Mucosa of rectum (tissue), 2 donors: Measurements from ENCODE around the gene LYPD1.
A peak's percentile ranks its signal among the peaks of the same experiment; 100 is the strongest.
"Not testable (repeated sequence)": the region's sequence is repeated elsewhere in the genome, so short reads cannot be mapped to it uniquely, and the experiment has no call there.

Experiments used
- H3K27ac ChIP-seq, 2 donors: one replicate each; pipeline ENCODE4 v1.7.0; 2013; ENCODE audit warnings: inconsistent platforms in 2 of 2, low read depth in 2 of 2, low read length in 2 of 2
- H3K27me3 ChIP-seq, 2 donors: one replicate each; pipeline ENCODE4 v1.7.0; 2013; ENCODE audit warnings: low read length in 2 of 2; ENCODE audit not compliant: control insufficient read depth in 2 of 2, insufficient read depth in 2 of 2
- H3K36me3 ChIP-seq, 2 donors: one replicate each; pipeline ENCODE4 v1.7.0; 2013; ENCODE audit warnings: low read length in 2 of 2; ENCODE audit not compliant: control insufficient read depth in 2 of 2, insufficient read depth in 2 of 2
- H3K4me1 ChIP-seq, 2 donors: one replicate each; pipeline ENCODE4 v1.7.0; 2013; ENCODE audit warnings: low read length in 2 of 2, mild to moderate bottlenecking in 1 of 2; ENCODE audit not compliant: control insufficient read depth in 2 of 2, insufficient read depth in 2 of 2
- H3K4me3 ChIP-seq, 2 donors: one replicate each; pipeline ENCODE4 v1.7.0; 2013; ENCODE audit warnings: low read length in 2 of 2
- H3K9ac ChIP-seq, 2 donors: one replicate each; pipeline ENCODE4 v1.7.0; 2013; ENCODE audit warnings: low read length in 2 of 2, low read depth in 1 of 2, mild to moderate bottlenecking in 1 of 2
- H3K9me3 ChIP-seq, 2 donors: one replicate each; pipeline ENCODE4 v1.7.0; 2013; ENCODE audit warnings: low read length in 2 of 2; ENCODE audit not compliant: control insufficient read depth in 2 of 2
- donor health status: healthy.
- donor health status: Normal muscosa, but diverticular disease.

Gene LYPD1, protein sequence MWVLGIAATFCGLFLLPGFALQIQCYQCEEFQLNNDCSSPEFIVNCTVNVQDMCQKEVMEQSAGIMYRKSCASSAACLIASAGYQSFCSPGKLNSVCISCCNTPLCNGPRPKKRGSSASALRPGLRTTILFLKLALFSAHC

DNA sequence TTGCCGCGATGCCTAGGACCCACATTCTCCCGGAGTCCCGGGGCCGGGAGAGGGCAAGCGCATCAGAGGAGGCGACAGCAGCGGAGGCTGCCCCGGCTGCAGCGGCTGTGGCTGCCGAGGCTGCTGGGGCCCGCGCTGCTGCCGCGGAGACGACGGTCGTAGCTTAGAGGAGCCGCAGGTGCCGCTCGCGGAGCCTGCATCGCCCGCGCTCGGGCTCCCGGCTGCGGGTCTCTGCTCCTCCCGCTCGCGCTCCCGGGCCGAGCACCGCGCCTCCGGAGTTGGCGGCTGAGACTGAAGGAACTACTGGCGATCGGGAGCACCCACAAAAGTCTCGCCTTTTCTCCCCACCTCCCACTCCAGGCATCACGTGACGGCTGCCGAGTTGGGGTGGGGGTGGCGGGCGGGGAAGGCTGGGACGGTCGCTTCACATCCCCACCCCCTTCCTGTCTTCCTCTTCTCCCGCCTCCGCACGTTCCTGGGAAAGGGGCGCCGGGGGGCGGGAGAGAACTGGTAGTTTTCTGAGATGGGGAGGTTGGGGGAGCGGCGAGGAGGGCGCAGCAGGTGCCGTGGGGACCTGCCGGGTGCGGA lies at the start of gene LYPD1:
LYPD1 (minus strand) TSS at position 298 of the 588 bp plus-strand sequence; CDS start at position 25, 273 bp downstream.
- Histone ChIP-seq H3K36me3 (no peaks in the 10 kb centered on the region), H3K27ac (no peak within 1 kb of the TSS), H3K9me3 (no peaks in the 10 kb centered on the region), H3K9ac (no peak within 1 kb of the TSS), H3K27me3 (peaks cover 18 to 36% of the 10 kb centered on the region in 2 donors), H3K4me3 (peak within 1 kb of the TSS; percentile 35 to 42), H3K4me1 (peaks cover 8% of the 10 kb centered on the region in 2 donors)

DNA sequence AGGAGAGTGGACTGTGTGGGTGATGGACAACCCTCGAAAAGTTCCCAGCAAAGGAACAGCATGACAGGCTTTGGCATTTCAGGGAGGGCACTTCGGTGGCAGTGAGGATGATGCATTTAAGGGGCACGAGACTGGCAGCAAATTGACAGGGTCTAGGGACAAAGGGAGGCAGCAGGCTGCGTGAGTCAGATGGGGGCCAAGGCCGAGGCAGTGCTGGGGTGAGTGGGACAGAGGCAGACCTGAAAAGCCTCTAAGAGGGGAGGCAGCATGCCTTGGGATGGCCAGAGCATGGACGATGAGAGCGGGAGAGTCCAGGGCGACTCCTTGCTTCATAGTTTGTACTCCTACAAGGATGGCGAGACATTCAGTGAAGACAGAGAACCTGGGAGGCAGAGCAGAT lies 49.5 kb upstream of the LYPD1 start:
- H3K27ac ChIP-seq, result no peak overlapping the region
- no peaks in the 10 kb centered on the region for H3K36me3 ChIP-seq
- H3K27me3 ChIP-seq, result no peaks in the 10 kb centered on the region
- no peaks in the 10 kb centered on the region for H3K9me3 ChIP-seq
- no peak overlapping the region for H3K9ac ChIP-seq
- no peaks in the 10 kb centered on the region for H3K4me1 ChIP-seq
- H3K4me3 ChIP-seq, result no peak overlapping the region

DNA sequence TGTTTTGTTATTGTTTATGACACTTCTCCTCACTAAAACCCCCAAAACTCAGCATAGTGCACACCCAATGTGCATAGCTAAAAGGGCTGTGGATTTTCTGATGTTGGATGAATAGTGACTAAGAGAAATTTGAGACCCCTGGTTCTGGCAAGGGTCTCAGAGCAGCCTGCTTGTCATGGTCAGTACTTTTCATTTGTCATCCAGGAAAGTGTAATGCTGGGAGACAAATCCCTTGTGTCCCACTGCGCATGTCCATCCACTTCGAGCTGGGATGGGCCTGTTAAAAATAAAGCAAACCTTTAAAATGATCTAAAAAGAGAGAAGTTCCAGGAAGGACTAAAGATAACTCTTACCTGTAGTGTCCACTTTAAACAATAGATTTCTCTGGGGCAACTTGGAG lies 46.9 kb upstream of the LYPD1 start:
- H3K4me1 ChIP-seq, result no peaks in the 10 kb centered on the region
- H3K9me3 ChIP-seq, result no peaks in the 10 kb centered on the region
- no peak overlapping the region for H3K4me3 ChIP-seq
- H3K27ac ChIP-seq, result no peak overlapping the region
- no peaks in the 10 kb centered on the region for H3K27me3 ChIP-seq
- no peak overlapping the region for H3K9ac ChIP-seq
- H3K36me3 ChIP-seq, result no peaks in the 10 kb centered on the region

DNA sequence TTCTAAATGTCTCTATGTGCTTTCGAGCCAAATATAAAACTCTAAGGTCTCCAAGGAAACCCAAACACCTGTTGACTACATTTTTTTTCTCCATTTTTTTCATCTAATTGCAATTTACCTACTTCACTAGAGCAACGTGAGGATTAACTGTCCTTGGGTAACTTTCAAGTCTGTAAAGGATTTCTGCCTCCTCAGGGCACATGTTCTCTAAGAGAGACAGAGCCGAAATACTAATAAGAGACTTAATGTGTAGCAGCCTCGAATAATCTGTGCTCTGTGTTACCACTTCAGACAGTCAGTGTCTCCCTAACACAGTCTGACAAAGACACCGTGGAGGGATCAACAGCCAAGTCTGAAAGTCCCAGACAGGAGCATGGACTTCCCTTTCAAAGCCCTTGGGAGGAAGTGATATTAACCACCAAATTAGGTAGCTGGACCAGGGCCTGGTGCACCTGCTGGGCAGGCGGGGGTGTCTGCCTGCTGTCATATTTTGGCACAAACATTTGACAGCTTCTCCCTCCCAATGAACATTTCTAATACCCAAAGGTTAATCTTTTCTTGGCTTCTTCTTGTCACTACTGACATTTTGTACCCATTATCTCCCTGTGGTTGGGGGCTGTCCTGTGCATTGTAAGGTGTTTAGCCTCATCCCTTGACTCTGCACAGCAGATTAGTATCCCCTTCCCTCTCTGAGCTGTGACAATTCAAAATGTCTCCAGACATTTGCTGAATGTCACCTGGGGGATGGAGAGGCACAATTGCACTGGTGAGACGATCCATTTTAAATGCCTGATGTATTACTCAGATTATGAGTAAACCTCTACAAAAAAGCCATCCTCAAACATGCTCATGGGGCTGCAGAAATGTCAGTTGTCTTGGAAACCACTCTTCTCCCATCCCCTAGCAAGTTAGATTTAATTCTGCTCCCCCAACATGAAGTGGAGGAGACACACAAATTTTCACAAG lies 45.7 kb upstream of the LYPD1 start:
- Histone ChIP-seq H3K9ac (no peak overlapping the region), H3K4me1 (no peaks in the 10 kb centered on the region), H3K36me3 (no peaks in the 10 kb centered on the region), H3K9me3 (no peaks in the 10 kb centered on the region), H3K4me3 (no peak overlapping the region), H3K27ac (no peak overlapping the region), H3K27me3 (no peaks in the 10 kb centered on the region)

DNA sequence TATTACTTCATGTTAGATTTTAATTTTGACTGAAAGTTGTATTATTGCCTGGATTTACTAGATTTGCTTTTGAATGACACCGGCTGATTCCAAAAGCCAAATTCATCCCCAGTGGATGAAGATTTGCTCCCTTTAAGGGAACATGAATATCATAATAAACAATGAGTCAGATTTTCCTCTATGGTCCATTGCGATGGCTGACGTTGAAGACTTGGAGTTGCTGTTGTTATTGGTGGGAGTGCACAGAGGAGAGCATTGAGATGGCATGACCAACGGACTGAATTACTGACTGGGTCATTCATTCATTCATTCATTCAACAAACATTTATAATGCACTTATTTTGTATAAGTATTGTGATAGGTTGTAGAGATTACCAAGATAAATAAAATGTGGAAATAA lies 33.4 kb upstream of the LYPD1 start:
- no peak overlapping the region for H3K9ac ChIP-seq
- H3K27ac ChIP-seq, result no peak overlapping the region
- no peaks in the 10 kb centered on the region for H3K9me3 ChIP-seq
- no peak overlapping the region for H3K4me3 ChIP-seq
- no peaks in the 10 kb centered on the region for H3K4me1 ChIP-seq
- no peaks in the 10 kb centered on the region for H3K27me3 ChIP-seq
- H3K36me3 ChIP-seq, result no peaks in the 10 kb centered on the region

DNA sequence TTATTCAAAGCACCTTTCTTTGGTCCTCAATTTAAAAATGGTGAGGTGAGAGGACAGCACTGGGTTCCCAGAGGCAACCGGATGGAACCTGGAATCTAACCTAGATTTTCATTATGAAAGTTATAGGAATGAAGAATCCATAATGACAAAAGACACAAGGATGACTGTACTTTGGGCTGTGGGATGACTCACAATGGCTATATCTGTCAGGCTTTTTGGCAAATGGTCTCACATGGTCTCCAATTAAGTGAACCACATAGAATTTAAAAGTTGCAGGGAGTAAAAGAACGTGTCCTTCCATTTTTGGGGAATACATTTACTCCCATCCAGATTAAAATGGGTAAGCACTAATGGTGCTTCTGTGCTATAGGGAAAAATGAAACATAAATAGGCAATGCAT lies 31.8 kb upstream of the LYPD1 start:
- no peaks in the 10 kb centered on the region for H3K4me1 ChIP-seq
- no peaks in the 10 kb centered on the region for H3K27me3 ChIP-seq
- H3K9me3 ChIP-seq, result no peaks in the 10 kb centered on the region
- H3K4me3 ChIP-seq, result no peak overlapping the region
- H3K9ac ChIP-seq, result no peak overlapping the region
- H3K27ac ChIP-seq, result no peak overlapping the region
- no peaks in the 10 kb centered on the region for H3K36me3 ChIP-seq

DNA sequence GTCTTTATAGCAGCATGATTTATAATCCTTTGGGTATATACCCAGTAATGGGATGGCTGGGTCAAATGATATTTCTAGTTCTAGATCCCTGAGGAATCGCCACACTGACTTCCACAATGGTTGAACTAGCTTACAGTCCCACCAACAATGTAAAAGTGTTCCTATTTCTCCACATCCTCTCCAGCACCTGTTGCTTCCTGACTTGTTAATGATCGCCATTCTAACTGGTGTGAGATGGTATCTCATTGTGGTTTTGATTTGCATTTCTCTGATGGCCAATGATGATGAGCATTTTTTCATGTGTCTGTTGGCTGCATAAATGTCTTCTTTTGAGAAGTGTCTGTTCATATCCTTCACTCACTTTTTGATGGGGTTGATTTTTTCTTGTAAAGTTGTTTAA lies 29.8 kb upstream of the LYPD1 start:
- not testable (repeated sequence) for H3K4me1 ChIP-seq, H3K27me3 ChIP-seq

DNA sequence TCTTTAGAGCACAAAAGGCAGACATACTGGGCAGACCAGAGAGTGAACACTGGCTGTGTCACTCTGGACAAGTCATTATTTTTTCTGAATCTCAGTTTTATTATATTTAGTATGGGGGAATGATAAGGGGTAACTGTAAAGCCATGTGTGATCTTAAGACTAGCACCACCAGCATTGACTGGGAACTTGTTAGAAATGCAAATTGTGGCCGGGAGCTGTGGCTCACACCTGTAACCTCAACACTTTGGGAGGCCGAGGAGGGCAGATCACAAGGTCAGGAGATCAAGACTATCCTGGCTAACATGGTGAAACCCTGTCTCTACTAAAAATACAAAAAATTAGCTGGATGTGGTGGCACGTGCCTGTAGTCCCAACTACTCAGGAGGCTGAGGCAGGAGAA lies 28.3 kb upstream of the LYPD1 start:
- not testable (repeated sequence) for H3K4me3 ChIP-seq, H3K9me3 ChIP-seq, H3K27ac ChIP-seq, H3K9ac ChIP-seq, H3K27me3 ChIP-seq, H3K36me3 ChIP-seq, H3K4me1 ChIP-seq

More for the DNA sequence above, 29.8 kb upstream of the LYPD1 start:
- not testable (repeated sequence) for H3K4me3 ChIP-seq, H3K27ac ChIP-seq, H3K36me3 ChIP-seq, H3K9me3 ChIP-seq, H3K9ac ChIP-seq

DNA sequence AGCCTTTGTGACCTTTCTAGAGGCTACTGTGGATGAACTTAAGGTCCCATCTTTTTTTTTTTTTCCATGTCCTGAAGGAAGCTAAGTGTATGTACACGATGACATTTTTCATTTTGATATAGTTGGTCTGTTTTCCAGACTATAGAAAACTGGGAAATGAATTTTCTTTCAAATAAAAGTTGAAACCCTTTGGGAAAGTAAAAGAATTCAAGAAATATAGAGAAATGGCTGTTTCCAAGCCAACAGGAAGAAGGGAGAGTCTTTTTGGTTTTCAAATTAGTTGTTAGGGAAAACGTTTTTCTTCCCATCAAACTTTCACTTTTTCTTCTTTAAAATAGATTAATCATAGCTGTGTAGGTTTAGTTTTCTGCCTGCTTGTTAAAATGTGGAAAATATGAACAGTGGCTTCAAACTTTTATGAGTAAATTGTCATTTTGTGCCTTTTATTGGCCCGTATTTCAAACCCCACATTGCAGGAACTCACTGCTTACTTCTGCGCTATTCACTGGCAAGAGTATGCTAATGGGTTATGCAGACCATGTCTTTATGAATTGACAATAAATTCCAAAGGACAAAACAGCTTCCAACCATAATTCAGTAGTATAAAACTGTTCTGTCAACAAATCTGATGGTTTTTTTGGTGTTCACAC lies 27.7 kb upstream of the LYPD1 start:
- H3K4me1 ChIP-seq, result no peaks in the 10 kb centered on the region
- no peak overlapping the region for H3K27ac ChIP-seq
- H3K36me3 ChIP-seq, result no peaks in the 10 kb centered on the region
- H3K9ac ChIP-seq, result no peak overlapping the region
- H3K4me3 ChIP-seq, result no peak overlapping the region
- H3K9me3 ChIP-seq, result no peaks in the 10 kb centered on the region
- H3K27me3 ChIP-seq, result no peaks in the 10 kb centered on the region

DNA sequence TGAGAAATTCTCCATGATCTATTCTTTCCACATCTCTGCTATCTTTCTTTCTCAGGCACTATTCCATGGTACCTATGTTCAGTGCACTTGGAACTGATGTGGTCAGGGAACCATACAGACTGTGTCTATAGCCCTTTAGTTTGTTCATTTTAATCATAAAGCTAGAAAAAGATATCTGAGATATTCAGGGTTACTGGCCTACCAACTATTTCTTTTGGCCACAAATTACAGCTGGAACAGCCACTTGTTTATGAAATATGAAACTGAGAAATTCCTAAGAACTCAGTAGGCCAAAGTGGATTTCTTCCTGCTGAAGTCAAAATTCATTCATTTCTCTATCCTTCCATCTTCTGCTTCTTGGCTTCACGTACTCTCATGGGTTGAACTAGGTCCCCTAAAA lies 22.8 kb upstream of the LYPD1 start:
- Histone ChIP-seq H3K9me3 (no peaks in the 10 kb centered on the region), H3K4me3 (no peak overlapping the region), H3K27me3 (no peaks in the 10 kb centered on the region), H3K4me1 (no peaks in the 10 kb centered on the region), H3K9ac (no peak overlapping the region), H3K36me3 (no peaks in the 10 kb centered on the region), H3K27ac (no peak overlapping the region)
